Stomach (tissue), 9 donors: ENCODE results near the gene RASAL2. TPM values are rescaled to one million over a fixed set of nuclear protein-coding genes. Genes with fewer than 3 reads are reported as not detected.
"Not testable (repeated sequence)": the region's sequence is repeated elsewhere in the genome, so short reads cannot be mapped to it uniquely, and the experiment has no call there.

ENCODE experiments used
- DNase-seq, 2 donors: peaks; one replicate each; pipeline versions ENCODE4 v3.0.0 to v3.0.0-alpha.2; 2013 to 2019
- H3K27ac ChIP-seq, 5 donors: fragments of 200-600 bp in 4 of 5; sonication (generic) in 4 of 5; one replicate each; pipeline ENCODE4 v1.5.1; 2013 to 2019; ENCODE audit warnings: mild to moderate bottlenecking in 1 of 5, moderate library complexity in 1 of 5
- H3K27me3 ChIP-seq, 3 donors: fragments of 200-600 bp; sonication (generic); one replicate each; pipeline ENCODE4 v1.5.1; 2017 to 2019; ENCODE audit warnings: mixed run types in 1 of 3
- H3K36me3 ChIP-seq, 4 donors: fragments of 200-600 bp; sonication (generic); 1 replicate in 3 of 4; 2 replicates in 1 of 4; pipeline ENCODE4 v1.5.1; 2016 to 2019
- H3K4me1 ChIP-seq, 4 donors: fragments of 200-600 bp; sonication (generic); one replicate each; pipeline ENCODE4 v1.5.1; 2016 to 2019
- H3K4me3 ChIP-seq, 4 donors: fragments of 200-600 bp; sonication (generic) in 3 of 4; one replicate each; pipeline ENCODE4 v1.5.1; 2016 to 2019; ENCODE audit warnings: mild to moderate bottlenecking in 1 of 4
- H3K9me3 ChIP-seq, 4 donors: fragments of 200-600 bp; sonication (generic); one replicate each; pipeline ENCODE4 v1.5.1; 2016 to 2019
- CTCF ChIP-seq, 7 experiments: fragments of 450-650 bp in 4 of 7; fragments of 200-600 bp in 3 of 7; sonication (generic) in 3 of 7; IDR thresholded peaks; one replicate each; pipeline ENCODE4 v1.5.1; 2016 to 2019; ENCODE audit warnings: antibody characterized with exemption in 7 of 7, control low read depth in 2 of 7, mild to moderate bottlenecking in 1 of 7
- EP300 ChIP-seq: sonication (generic); formaldehyde crosslinking; IDR thresholded peaks from one replicate; pipeline ENCODE4 v1.6.1; 2017; ENCODE audit warnings: antibody characterized with exemption
- POLR2A ChIP-seq, 4 donors: fragments of 450-650 bp; IDR thresholded peaks; one replicate each; pipeline ENCODE4 v1.6.1; 2016; ENCODE audit warnings: antibody characterized with exemption in 4 of 4, control low read depth in 2 of 4, mild to moderate bottlenecking in 1 of 4, moderate library complexity in 1 of 4
- POLR2AphosphoS5 ChIP-seq, 3 donors: sonication (generic); formaldehyde crosslinking; IDR thresholded peaks; one replicate each; pipeline ENCODE4 v1.6.1; 2016; ENCODE audit warnings: antibody characterized with exemption in 3 of 3
- WGBS, 5 donors: extraction: QIAGEN DNeasy Blood & Tissue Kit in 3 of 5; methylation state at CpG; one replicate each; pipeline versions ENCODE4 v1.1.5 to v1.1.7; 2013 to 2018; 5-methylcytosine and 5-hydroxymethylcytosine counted together
- intact Hi-C: fragments of 100-400 bp; cut with DNase I; formaldehyde crosslinking; loops from one replicate; pipeline ENCODE4 v1.15.1; 2023; ENCODE audit warnings: low total_unique reads
- polyA plus RNA-seq, 3 donors: library from polyadenylated mRNA; stranded (reverse); fragments of 200-250 nt; gene quantifications; one replicate each; pipeline ENCODE4 v1.2.3, GENCODE V29; 2013
- total RNA-seq, 5 donors: library from RNA; depleted of rRNA; stranded (reverse); fragments of >200 nt; gene quantifications; one replicate each; pipeline versions ENCODE4 v1.1.0 to v1.2.3, GENCODE V29; 2014 to 2016
- donor health status: healthy with polysubstance abuse.
- donor health status: Bipolar disorder and iron deficiency.
- donor health status: healthy.

The RASAL2 gene
- total and polyA plus RNA-seq, 8 donors: 1.2 to 47.5 (median 14.3) TPM

- Histone ChIP-seq H3K9me3 (no peaks in the 10 kb centered on the region), H3K4me3 (no peak overlapping the region), H3K27ac (no peak overlapping the region), H3K4me1 (peaks cover 0 to 25% (median 0%) of the 10 kb centered on the region in 4 donors), H3K36me3 (no peaks in the 10 kb centered on the region), H3K27me3 (no peaks in the 10 kb centered on the region)
- intact Hi-C loops: no loop called here
- no peak for DNase-seq
- 73 to 84% (median 75%) methylated on average over 1 of the region's 1 CpG for WGBS, 5 donors
- no peak for TF ChIP-seq POLR2AphosphoS5 (IDR thresholded peaks at IDR 0.05)
- TF ChIP-seq POLR2A (IDR thresholded peaks at IDR 0.05): no peak
- no peak for TF ChIP-seq CTCF (IDR thresholded peaks at IDR 0.05)
- no peak for TF ChIP-seq EP300
Measured at GRCh38 chr1:178241057-178241456, 147.2 kb downstream of the RASAL2 start.

GRCh38 chr1:178241837-178242236 lies 147.9 kb downstream of the RASAL2 start:
- Histone ChIP-seq H3K9me3 (no peaks in the 10 kb centered on the region), H3K27me3 (no peaks in the 10 kb centered on the region), H3K4me1 (peaks cover 0 to 25% (median 0%) of the 10 kb centered on the region in 4 donors), H3K36me3 (no peaks in the 10 kb centered on the region), H3K4me3 (no peak overlapping the region), H3K27ac (no peak overlapping the region)
- intact Hi-C loops: no loop called here
- DNase-seq: no peak
- TF ChIP-seq CTCF (IDR thresholded peaks at IDR 0.05) (peak in 1 of 7 experiments; percentile 30), EP300 (no peak)

- Histone ChIP-seq H3K9me3 (peaks cover 0 to 9% (median 6%) of the 10 kb centered on the region in 4 donors), H3K27me3 (no peaks in the 10 kb centered on the region), H3K27ac (no peak overlapping the region), H3K4me1 (peaks cover 0 to 25% (median 0%) of the 10 kb centered on the region in 4 donors), H3K4me3 (no peak overlapping the region), H3K36me3 (no peaks in the 10 kb centered on the region)
- intact Hi-C loops: no loop called here
- no peak for DNase-seq
- TF ChIP-seq EP300 (no peak), POLR2AphosphoS5 (IDR thresholded peaks at IDR 0.05) (no peak), CTCF (IDR thresholded peaks at IDR 0.05) (no peak)
- WGBS, 5 donors: 78 to 93% (median 89%) methylated on average over 1 of the region's 1 CpG
Measured at GRCh38 chr1:178243119-178243518, 149.2 kb downstream of the RASAL2 start.

GRCh38 chr1:178243890-178244289 lies 150.0 kb downstream of the RASAL2 start:
- 74 to 83% (median 78%) methylated on average over 2 of the region's 2 CpGs for WGBS, 5 donors
- DNase-seq: no peak
- no peak overlapping the region for H3K4me3 ChIP-seq

GRCh38 chr1:178248284-178248683 lies 154.4 kb downstream of the RASAL2 start:
- DNase-seq, H3K36me3 ChIP-seq, H3K27me3 ChIP-seq, H3K4me1 ChIP-seq, H3K27ac ChIP-seq, intact Hi-C loops, H3K4me3 ChIP-seq: not testable (repeated sequence)
- 91 to 97% (median 95%) methylated on average over 3 of the region's 3 CpGs for WGBS, 5 donors
- H3K9me3 ChIP-seq: peaks cover 0 to 18% (median 15%) of the 10 kb centered on the region in 4 donors

More at GRCh38 chr1:178243890-178244289, 150.0 kb downstream of the RASAL2 start:
- H3K9me3 ChIP-seq: peaks cover 0 to 16% (median 13%) of the 10 kb centered on the region in 4 donors
- H3K36me3 ChIP-seq: no peaks in the 10 kb centered on the region
- no peak overlapping the region for H3K27ac ChIP-seq
- H3K27me3 ChIP-seq: no peaks in the 10 kb centered on the region
- peaks cover 0 to 18% (median 0%) of the 10 kb centered on the region in 4 donors for H3K4me1 ChIP-seq
- intact Hi-C loops: no loop called here
- TF ChIP-seq CTCF (IDR thresholded peaks at IDR 0.05): no peak
- TF ChIP-seq POLR2AphosphoS5 (IDR thresholded peaks at IDR 0.05): no peak
- TF ChIP-seq EP300: no peak
- TF ChIP-seq POLR2A (IDR thresholded peaks at IDR 0.05): no peak

GRCh38 chr1:178253581-178253980 lies 159.7 kb downstream of the RASAL2 start:
- 92 to 94% (median 93%) methylated on average over 3 of the region's 3 CpGs for WGBS, 5 donors
- intact Hi-C loops, H3K36me3 ChIP-seq, H3K27me3 ChIP-seq, H3K4me3 ChIP-seq, H3K4me1 ChIP-seq, DNase-seq, H3K27ac ChIP-seq: not testable (repeated sequence)
- H3K9me3 ChIP-seq: peaks cover 0 to 11% (median 5%) of the 10 kb centered on the region in 4 donors
